ENCODE results near the gene RASGRP1.

DNA sequence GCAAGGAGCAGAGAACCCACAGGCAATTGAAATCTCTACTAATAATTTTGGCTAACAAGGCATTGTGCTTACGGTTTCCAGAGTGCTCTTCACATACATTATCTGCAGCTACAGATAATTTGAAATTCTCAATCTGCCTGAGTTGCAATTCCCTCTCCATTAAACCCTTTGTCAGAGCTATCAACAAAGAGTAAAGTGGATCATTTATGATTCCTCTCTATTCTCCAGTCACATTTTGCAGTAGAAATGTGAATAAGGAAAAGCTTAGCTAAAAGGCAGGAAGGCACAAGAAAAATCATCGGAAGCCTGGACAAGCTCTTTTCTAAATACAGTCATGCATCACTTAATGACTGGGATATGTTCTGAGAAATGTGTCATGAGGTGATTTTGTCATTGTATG lies 61.1 kb downstream of the RASGRP1 start:
- no peak for TF ChIP-seq POLR2A (IDR thresholded peaks at IDR 0.05)
- TF ChIP-seq, protein P1, sequence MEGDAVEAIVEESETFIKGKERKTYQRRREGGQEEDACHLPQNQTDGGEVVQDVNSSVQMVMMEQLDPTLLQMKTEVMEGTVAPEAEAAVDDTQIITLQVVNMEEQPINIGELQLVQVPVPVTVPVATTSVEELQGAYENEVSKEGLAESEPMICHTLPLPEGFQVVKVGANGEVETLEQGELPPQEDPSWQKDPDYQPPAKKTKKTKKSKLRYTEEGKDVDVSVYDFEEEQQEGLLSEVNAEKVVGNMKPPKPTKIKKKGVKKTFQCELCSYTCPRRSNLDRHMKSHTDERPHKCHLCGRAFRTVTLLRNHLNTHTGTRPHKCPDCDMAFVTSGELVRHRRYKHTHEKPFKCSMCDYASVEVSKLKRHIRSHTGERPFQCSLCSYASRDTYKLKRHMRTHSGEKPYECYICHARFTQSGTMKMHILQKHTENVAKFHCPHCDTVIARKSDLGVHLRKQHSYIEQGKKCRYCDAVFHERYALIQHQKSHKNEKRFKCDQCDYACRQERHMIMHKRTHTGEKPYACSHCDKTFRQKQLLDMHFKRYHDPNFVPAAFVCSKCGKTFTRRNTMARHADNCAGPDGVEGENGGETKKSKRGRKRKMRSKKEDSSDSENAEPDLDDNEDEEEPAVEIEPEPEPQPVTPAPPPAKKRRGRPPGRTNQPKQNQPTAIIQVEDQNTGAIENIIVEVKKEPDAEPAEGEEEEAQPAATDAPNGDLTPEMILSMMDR (IDR thresholded peaks at IDR 0.05) = no peak

All from testis (tissue), 2 donors.